Sciatic nerve (tissue), 2 donors: ENCODE measurements around the gene WDR91. TPM values are rescaled to one million over a fixed set of nuclear protein-coding genes. Genes with fewer than 3 reads are reported as not detected.

ENCODE experiments used
- ATAC-seq: fragments of 200-7000 bp; cut with Tn5 transposase; one replicate; pipeline ENCODE4 v1.9.1; 2020; ENCODE audit warnings: mild to moderate bottlenecking, moderate library complexity
- DNase-seq: peaks from one replicate; pipeline ENCODE4 v3.0.0-alpha.2; 2020; ENCODE audit warnings: low spot score
- intact Hi-C: fragments of 100-400 bp; cut with DNase I; formaldehyde crosslinking; loops from one replicate; pipeline ENCODE4 v1.14.2; 2022
- total RNA-seq: library from RNA; stranded (reverse); fragmentation: NEBNext Ultra II Directional; extraction: Animal tissue kit (Norgen Biotek cat#: 25700); gene quantifications from one replicate; pipeline ENCODE4 v1.2.1, GENCODE V29; 2021
- donor health status: DM: no; HTN: no; CAD: no.
- donor health status: DM: no; HTN: no; CAD: no.

Gene WDR91
- total RNA-seq, 1 donor from 2014 or later = 32.7 TPM

GRCh38 chr7:135168489-135169140 lies 42.7 kb downstream of the WDR91 start:
- DNase-seq (no peak), ATAC-seq (no peak)
- intact Hi-C loops = no loop called here

GRCh38 chr7:135168001-135168400 lies 43.3 kb downstream of the WDR91 start:
- ATAC-seq (no peak), DNase-seq (no peak)
- intact Hi-C loops = no loop called here

- no peak for DNase-seq
- ATAC-seq = no peak
- intact Hi-C loops = no loop called here
Measured at GRCh38 chr7:135167365-135167917, 43.9 kb downstream of the WDR91 start.

GRCh38 chr7:135166338-135166990 lies 44.9 kb downstream of the WDR91 start:
- ATAC-seq = no peak
- intact Hi-C loops = no loop called here
- no peak for DNase-seq

- DNase-seq (no peak), ATAC-seq (no peak)
- intact Hi-C loops = no loop called here
Measured at GRCh38 chr7:135165862-135166261, 45.5 kb downstream of the WDR91 start.

GRCh38 chr7:135164357-135165061 lies 46.8 kb downstream of the WDR91 start:
- intact Hi-C loops = no loop called here
- ATAC-seq = peak; percentile 20

GRCh38 chr7:135162382-135163001 lies 48.8 kb downstream of the WDR91 start:
- DNase-seq = no peak
- intact Hi-C loops = no loop called here
- ATAC-seq = no peak

More at GRCh38 chr7:135164357-135165061, 46.8 kb downstream of the WDR91 start:
- no peak for DNase-seq

GRCh38 chr7:135161669-135162068 lies 49.7 kb downstream of the WDR91 start:
- intact Hi-C loops = no loop called here
- ATAC-seq (no peak), DNase-seq (no peak)

GRCh38 chr7:135160858-135161653 lies 50.3 kb downstream of the WDR91 start:
- peak; percentile 45 for ATAC-seq
- DNase-seq = no peak
- intact Hi-C loops = no loop called here

GRCh38 chr7:135160098-135160857 lies 51.0 kb downstream of the WDR91 start:
- peak; percentile 52 for ATAC-seq
- intact Hi-C loops = no loop called here
- DNase-seq = no peak

- no peak for ATAC-seq
- intact Hi-C loops = no loop called here
Measured at GRCh38 chr7:135159359-135160085, 51.8 kb downstream of the WDR91 start.

GRCh38 chr7:135158874-135159273 lies 52.5 kb downstream of the WDR91 start:
- intact Hi-C loops = no loop called here
- DNase-seq = no peak
- ATAC-seq = peak; percentile 22

More at GRCh38 chr7:135159359-135160085, 51.8 kb downstream of the WDR91 start:
- DNase-seq = no peak

- ATAC-seq (no peak), DNase-seq (no peak)
- intact Hi-C loops = no loop called here
Measured at GRCh38 chr7:135158141-135158655, 53.1 kb downstream of the WDR91 start.

GRCh38 chr7:135156290-135156689 lies 55.0 kb downstream of the WDR91 start:
- no peak for DNase-seq
- intact Hi-C loops = no loop called here
- ATAC-seq = no peak

GRCh38 chr7:135154734-135155133 lies 56.6 kb downstream of the WDR91 start:
- DNase-seq (no peak), ATAC-seq (no peak)
- intact Hi-C loops = no loop called here

GRCh38 chr7:135152442-135152841 lies 58.9 kb downstream of the WDR91 start:
- DNase-seq (no peak), ATAC-seq (no peak)
- intact Hi-C loops = no loop called here

GRCh38 chr7:135151533-135151932 lies 59.8 kb downstream of the WDR91 start:
- intact Hi-C loops = no loop called here
- DNase-seq (no peak), ATAC-seq (peak; percentile 31)
